ENCODE results near the gene FMN1. TPM values are rescaled to one million over a fixed set of nuclear protein-coding genes. Genes with fewer than 3 reads are reported as not detected.

FMN1 gene
- total RNA-seq, 4 donors from 2014 or later: 32.6 to 102 (median 63.0) TPM

DNA sequence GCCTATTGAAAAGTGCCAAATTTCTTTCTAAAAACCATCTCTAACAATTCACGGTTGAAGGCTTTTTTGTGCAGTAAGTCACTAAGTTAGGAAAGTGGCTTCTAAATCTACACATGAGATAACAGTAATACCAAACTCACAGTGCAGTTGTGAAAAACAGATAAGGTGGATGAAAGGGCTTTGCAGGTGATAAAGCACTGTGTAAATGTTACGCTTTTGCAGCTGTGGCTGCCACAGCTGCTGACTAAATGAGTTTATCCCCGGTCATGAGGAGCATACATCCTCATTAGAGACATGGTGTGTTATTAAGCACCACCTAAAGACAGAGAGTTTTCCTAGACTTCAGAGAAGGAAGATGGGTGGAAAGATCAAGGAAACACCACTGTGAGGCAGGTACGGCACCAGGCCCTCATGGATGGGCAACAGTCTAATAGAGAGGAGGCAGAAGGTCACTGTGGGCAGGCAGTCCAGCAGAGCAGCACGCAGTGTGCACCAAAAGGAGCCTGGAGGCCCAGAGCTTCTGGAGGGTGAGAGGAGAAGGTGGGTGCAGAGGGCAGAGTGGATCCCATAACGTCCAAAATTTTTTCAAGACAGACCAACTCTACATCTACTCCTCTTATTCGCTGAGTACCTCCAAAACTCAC lies 68.5 kb downstream of the FMN1 start:
- no peaks in the 10 kb centered on the region for H3K27me3 ChIP-seq
- H3K4me3 ChIP-seq: no peak overlapping the region
- intact Hi-C loops (cut with DNase I; ENCODE audit: low total_unique reads): no loop called here
- TF ChIP-seq EP300 (IDR thresholded peaks at IDR 0.05; ENCODE audit: low read depth) (no peak), CTCF (IDR thresholded peaks at IDR 0.05) (no peak), POLR2AphosphoS5 (IDR thresholded peaks at IDR 0.05) (no peak), POLR2A (IDR thresholded peaks at IDR 0.05) (no peak)
- no peaks in the 10 kb centered on the region for H3K9me3 ChIP-seq
- peaks cover 4 to 20% (median 14%) of the 10 kb centered on the region in 4 donors for H3K4me1 ChIP-seq
- H3K36me3 ChIP-seq: no peaks in the 10 kb centered on the region
- WGBS, 2 donors (ENCODE audit: low coverage in 1 of 2): 52 to 63% methylated on average over 6 to 7 of the region's 7 CpGs
- no peak for DNase-seq
- in situ Hi-C loops (cut with MboI; ENCODE audit: low pct_ligation_motif_present in 1 of 4, low pct_unique_long_range_greater_than_20kb in 1 of 4, low sequenced_read_pairs in 3 of 4): loop anchor here in 1 of 4 donors (25.0 kb wide), 1 partner anchor 464 kb away; no protein-coding TSS in a partner anchor
- peak overlapping the region; percentile 41 to 61 (median 59) for H3K27ac ChIP-seq

- in situ Hi-C loops (cut with MboI; ENCODE audit: low pct_ligation_motif_present in 1 of 4, low pct_unique_long_range_greater_than_20kb in 1 of 4, low sequenced_read_pairs in 3 of 4): loop anchor here in 1 of 4 donors (25.0 kb wide), 1 partner anchor 463 kb away; no protein-coding TSS in a partner anchor
- WGBS, 2 donors (ENCODE audit: low coverage in 1 of 2): 51 to 66% methylated on average over 4 of the region's 4 CpGs
- Histone ChIP-seq H3K27me3 (no peaks in the 10 kb centered on the region), H3K4me3 (no peak overlapping the region), H3K9me3 (no peaks in the 10 kb centered on the region), H3K36me3 (no peaks in the 10 kb centered on the region), H3K4me1 (peaks cover 4 to 20% (median 14%) of the 10 kb centered on the region in 4 donors), H3K27ac (no peak overlapping the region)
- DNase-seq: no peak
- intact Hi-C loops (cut with DNase I; ENCODE audit: low total_unique reads): no loop called here
- TF ChIP-seq POLR2AphosphoS5 (IDR thresholded peaks at IDR 0.05): no peak
- no peak for TF ChIP-seq POLR2A (IDR thresholded peaks at IDR 0.05)
- no peak for TF ChIP-seq EP300 (IDR thresholded peaks at IDR 0.05; ENCODE audit: low read depth)
- TF ChIP-seq CTCF (IDR thresholded peaks at IDR 0.05): no peak
These were observed 69.7 kb downstream of the FMN1 start for GRCh38 chr15:33124811-33125210.

- 73 to 77% methylated on average over 2 to 4 of the region's 4 CpGs for WGBS, 2 donors (ENCODE audit: low coverage in 1 of 2)
- in situ Hi-C loops (cut with MboI; ENCODE audit: low pct_ligation_motif_present in 1 of 4, low pct_unique_long_range_greater_than_20kb in 1 of 4, low sequenced_read_pairs in 3 of 4) (no loop called here), intact Hi-C loops (cut with DNase I; ENCODE audit: low total_unique reads) (no loop called here)
- Histone ChIP-seq H3K27ac (no peak overlapping the region), H3K4me1 (peaks cover 4 to 20% (median 14%) of the 10 kb centered on the region in 4 donors), H3K9me3 (no peaks in the 10 kb centered on the region), H3K27me3 (no peaks in the 10 kb centered on the region), H3K4me3 (no peak overlapping the region), H3K36me3 (no peaks in the 10 kb centered on the region)
- no peak for DNase-seq
- no peak for TF ChIP-seq POLR2AphosphoS5 (IDR thresholded peaks at IDR 0.05)
- TF ChIP-seq EP300 (IDR thresholded peaks at IDR 0.05; ENCODE audit: low read depth): no peak
- TF ChIP-seq CTCF (IDR thresholded peaks at IDR 0.05): no peak
- TF ChIP-seq POLR2A (IDR thresholded peaks at IDR 0.05): no peak
These were observed 70.2 kb downstream of the FMN1 start for GRCh38 chr15:33124279-33124678.

GRCh38 chr15:33119865-33120264 lies 74.6 kb downstream of the FMN1 start:
- TF ChIP-seq CTCF (IDR thresholded peaks at IDR 0.05) (no peak), POLR2AphosphoS5 (IDR thresholded peaks at IDR 0.05) (no peak), EP300 (IDR thresholded peaks at IDR 0.05; ENCODE audit: low read depth) (no peak), POLR2A (IDR thresholded peaks at IDR 0.05) (no peak)
- Histone ChIP-seq H3K9me3 (no peaks in the 10 kb centered on the region), H3K4me1 (no peaks in the 10 kb centered on the region), H3K27ac (no peak overlapping the region), H3K27me3 (no peaks in the 10 kb centered on the region), H3K4me3 (no peak overlapping the region), H3K36me3 (no peaks in the 10 kb centered on the region)
- in situ Hi-C loops (cut with MboI; ENCODE audit: low pct_ligation_motif_present in 1 of 4, low pct_unique_long_range_greater_than_20kb in 1 of 4, low sequenced_read_pairs in 3 of 4): no loop called here
- no peak for DNase-seq
- intact Hi-C loops (cut with DNase I; ENCODE audit: low total_unique reads): no loop called here
- 80% methylated on average over 4 of the region's 4 CpGs for WGBS, 2 donors (ENCODE audit: low coverage in 1 of 2)

Measured in transverse colon (tissue), 4 donors.